NCI-H2029 (cell line): Measurements from ENCODE around the gene MORF4L2.

ENCODE experiments used
- DNase-seq: peaks from one replicate; lab custom pipeline; 2025; lab: John Stamatoyannopoulos, UW

Gene MORF4L2

GRCh38 chrX:103686199-103687072 lies at the start of gene MORF4L2:
TSS of gene MORF4L2 (minus strand) at chrX:103686699. CDS start at chrX:103677027, 9,672 bp downstream.
- peak; percentile 95 for DNase-seq

GRCh38 chrX:103734125-103734760 lies 47.7 kb upstream of the MORF4L2 start:
- no peak for DNase-seq

GRCh38 chrX:103733017-103733416 lies 46.5 kb upstream of the MORF4L2 start:
- no peak for DNase-seq

GRCh38 chrX:103730796-103731493 lies 44.4 kb upstream of the MORF4L2 start:
- no peak for DNase-seq

- no peak for DNase-seq
Measured at GRCh38 chrX:103730147-103730795, 43.8 kb upstream of the MORF4L2 start.

GRCh38 chrX:103729015-103729414 lies 42.5 kb upstream of the MORF4L2 start:
- no peak for DNase-seq

- no peak for DNase-seq
Measured at GRCh38 chrX:103727115-103727514, 40.6 kb upstream of the MORF4L2 start.

- DNase-seq = peak; percentile 8
Measured at GRCh38 chrX:103726477-103726876, 40.0 kb upstream of the MORF4L2 start.

GRCh38 chrX:103722505-103722904 lies 36.0 kb upstream of the MORF4L2 start:
- DNase-seq = no peak

GRCh38 chrX:103718120-103718519 lies 31.6 kb upstream of the MORF4L2 start:
- DNase-seq = no peak

GRCh38 chrX:103716962-103717361 lies 30.5 kb upstream of the MORF4L2 start:
- no peak for DNase-seq

- no peak for DNase-seq
Measured at GRCh38 chrX:103710609-103711008, 24.1 kb upstream of the MORF4L2 start, which contains the start of gene TMEM31. TSS of gene TMEM31 (plus strand) at chrX:103710909. CDS start at chrX:103712259, 1,350 bp downstream.

- no peak for DNase-seq
Measured at GRCh38 chrX:103704863-103705262, 18.4 kb upstream of the MORF4L2 start.

GRCh38 chrX:103699243-103699642 lies 12.7 kb upstream of the MORF4L2 start:
- DNase-seq = no peak

GRCh38 chrX:103697687-103698086 lies 11.2 kb upstream of the MORF4L2 start:
- DNase-seq = no peak

GRCh38 chrX:103691059-103691458 lies 4.6 kb upstream of the MORF4L2 start:
- no peak for DNase-seq

GRCh38 chrX:103688946-103689345 lies 2.4 kb upstream of the MORF4L2 start:
- no peak for DNase-seq

- peak; percentile 64 for DNase-seq
Measured at GRCh38 chrX:103687696-103688201, 1.2 kb upstream of the MORF4L2 start.

- DNase-seq = peak; percentile 73
Measured at GRCh38 chrX:103687073-103687695, 685 bp upstream of the MORF4L2 start.

- no peak for DNase-seq
Measured at GRCh38 chrX:103685396-103685795, 1.1 kb downstream of the MORF4L2 start.

GRCh38 chrX:103681443-103681842 lies 5.1 kb downstream of the MORF4L2 start:
- DNase-seq = no peak
